GM19328 (cell line): ENCODE data around the gene ZSCAN26.

Source experiments
- ATAC-seq: cut with Tn5 transposase; IDR thresholded peaks from one replicate; pipeline ENCODE4 v1.9.1; 2021; ENCODE audit warnings: mild to moderate bottlenecking, moderate library complexity; ENCODE audit not compliant: unreplicated experiment

The ZSCAN26 gene

DNA sequence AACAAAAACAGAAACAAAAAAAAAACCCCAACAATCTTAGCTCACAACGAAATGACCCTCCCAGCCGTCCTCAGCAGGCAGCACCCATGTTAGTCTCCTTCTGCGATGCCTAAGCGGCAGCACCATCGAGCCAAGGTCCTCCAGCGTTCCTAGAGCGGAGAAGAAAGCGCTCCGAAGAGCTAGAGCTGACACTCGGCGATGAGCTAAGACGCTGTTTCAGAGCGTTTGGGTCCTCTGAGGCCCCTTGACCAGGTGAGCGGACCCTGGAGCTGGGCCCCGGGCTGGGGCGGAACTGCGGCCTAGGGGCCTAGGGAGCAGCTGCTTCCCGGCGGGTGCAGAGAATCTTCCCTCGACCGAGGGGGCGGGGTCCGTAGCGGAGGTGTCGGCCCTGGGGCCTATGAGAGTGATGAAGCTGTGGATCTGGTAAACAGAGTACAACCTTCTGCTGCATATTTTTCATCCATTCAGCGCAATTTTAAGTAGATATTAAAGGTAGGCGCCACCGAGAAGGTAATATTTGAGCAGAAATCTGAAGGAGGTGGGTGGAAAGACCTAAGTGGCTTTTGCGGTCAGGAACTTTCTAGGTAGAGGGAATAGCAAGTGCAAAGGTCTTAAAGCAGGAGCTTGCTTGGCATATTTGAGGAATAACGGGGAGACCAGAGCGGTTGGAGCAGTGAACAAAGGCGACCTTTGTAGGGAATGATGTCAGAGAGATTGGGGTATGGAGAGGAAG, at the start of gene ZSCAN26:
Gene ZSCAN26 (plus strand): TSS at position 182 of the 733 bp plus-strand sequence. CDS start 4,777 bp downstream, outside the sequence.
- ATAC-seq, result peak; percentile 93

DNA sequence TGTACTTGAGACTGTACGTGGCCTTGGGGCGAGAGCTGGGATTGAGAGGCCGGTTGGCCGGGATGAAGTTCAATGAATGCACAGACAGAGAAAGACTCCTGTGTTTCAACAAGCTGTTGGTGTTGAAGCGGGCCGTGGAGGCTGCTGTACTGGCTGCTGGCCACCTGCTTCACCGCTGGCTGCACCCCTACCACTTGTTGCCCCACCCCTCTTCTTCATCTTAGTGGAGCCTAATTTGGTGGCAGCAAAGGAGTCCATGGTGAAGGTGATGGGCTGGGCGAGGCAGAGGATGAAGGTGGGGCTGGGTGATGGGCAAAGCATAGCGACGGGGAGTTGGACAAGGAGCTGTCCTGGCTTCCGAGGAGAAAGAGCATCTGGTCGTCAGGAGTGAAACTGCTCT, 49.1 kb upstream of the ZSCAN26 start:
- ATAC-seq, result no peak

DNA sequence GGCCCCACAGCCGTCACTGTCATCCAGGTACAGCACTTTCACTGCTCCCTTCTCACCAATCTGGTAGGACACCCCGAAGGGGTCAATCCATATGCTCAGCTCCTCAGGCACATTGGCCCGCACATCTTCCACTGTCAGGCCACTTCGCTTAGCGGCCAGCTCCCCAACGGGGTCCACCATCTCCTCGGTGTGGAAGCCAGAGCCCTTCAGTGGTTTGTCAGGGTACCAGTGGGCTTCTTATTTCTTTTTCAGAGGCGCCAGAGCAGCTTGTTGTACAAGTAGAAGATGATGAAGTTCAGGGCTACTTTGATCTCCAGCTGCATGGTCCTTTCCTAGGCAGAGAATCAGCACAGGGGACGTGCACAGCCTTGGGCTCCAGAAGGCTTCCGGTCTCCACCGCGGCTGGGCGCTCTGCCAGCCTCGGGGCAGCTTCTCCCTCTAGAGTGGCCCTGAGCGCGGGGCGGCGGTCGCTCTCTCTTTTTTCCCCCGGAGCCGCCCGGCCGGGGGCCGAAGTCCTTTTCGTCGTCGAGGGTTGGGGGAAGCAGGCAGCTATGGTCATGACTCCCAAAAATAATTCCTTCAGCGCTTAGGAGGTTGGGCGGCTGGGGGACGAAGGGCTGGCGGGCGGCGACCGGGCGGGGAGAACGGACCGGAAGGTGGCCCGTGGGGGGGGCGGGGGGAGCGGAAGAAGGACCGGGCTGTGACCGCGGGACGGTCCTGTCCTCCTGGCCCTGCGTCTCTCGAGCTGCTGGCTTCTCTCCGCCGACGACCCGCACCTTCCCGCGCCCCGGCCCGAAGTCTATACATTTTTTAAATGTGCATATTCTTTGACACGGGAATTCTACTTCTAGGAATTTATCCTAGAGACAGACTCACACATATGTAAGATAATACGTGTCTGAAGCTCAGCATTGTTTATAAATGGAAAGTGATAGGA, 48.4 kb upstream of the ZSCAN26 start:
- no peak for ATAC-seq

DNA sequence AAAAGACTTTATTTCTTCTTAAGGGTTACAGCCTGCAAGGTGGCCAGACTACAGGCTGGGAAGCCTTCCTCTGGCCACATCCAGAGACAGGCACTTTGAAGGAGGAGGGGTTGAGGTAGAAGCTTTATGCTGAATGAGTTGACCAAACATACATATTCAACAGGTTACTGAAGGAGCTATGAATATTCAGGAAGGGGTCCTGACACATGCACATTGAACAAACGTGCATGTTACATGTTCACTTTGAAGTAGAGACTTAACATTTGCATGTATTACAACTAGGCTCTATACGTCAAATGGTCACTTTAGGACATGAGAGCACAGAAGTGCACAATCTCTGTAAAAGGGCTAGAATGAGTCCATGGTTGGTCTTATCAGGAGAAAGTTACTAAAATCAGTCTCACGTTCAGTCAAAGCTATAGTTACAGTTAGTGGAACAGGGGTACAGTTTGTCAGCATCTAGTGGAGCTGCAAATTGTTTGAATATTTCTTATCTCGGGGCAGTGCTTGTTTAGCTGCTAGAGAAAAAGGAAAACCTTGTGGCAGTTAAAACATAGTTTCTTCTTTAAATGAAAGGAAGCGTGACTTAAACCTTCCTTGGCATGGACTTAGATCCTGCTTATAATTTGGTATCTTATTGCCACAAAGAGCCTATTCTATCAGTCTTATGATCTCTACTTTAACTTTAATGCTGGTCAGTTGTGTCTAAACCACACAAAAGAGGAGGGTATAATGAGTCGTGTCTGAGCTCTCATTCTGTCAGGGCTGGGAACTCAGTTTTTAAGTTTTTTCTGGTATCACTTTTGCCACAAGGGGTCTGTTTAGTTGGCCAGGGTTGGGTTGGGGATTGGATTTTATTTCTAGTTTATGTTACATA, 46.4 kb upstream of the ZSCAN26 start:
- no peak for ATAC-seq

GRCh38 chr6:28224131-28225055, 42.5 kb upstream of the ZSCAN26 start:
- no peak for ATAC-seq

DNA sequence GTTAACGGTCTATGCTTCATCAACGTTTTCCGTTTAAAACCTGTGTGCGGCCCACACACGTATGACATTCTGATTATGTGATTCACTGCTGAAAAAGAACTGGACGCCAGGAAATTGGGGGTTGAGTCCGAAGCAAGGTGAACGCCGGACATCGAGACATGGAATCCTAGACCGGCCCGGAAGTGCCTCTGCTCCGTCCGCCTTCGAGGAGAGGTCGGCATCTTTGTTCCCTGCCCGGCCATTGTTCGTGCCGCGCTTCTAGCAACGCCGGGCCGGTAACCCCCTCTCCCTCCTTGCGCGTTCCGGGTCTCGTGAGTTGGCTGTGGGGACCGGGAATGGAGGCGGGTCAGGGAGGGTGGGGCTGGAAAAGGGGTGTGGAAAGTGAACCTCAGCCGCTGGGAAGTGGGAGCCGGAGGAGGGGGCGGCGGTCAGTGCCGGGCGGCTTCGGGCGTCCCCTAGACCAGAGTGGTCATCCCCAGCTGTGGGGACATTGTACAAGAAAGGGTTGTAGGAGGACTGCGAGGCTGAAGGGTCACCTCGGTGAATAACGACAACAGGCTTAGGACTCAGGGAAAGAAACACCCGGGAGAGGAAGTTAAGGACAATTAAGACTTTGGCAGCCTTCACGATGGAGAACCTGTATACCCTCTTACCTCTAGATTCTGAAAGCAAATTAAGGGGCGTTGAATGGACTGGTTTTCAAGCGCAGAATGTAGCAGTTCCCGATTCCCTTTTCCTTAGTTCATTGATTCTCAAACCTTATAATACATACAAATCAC, 41.7 kb upstream of the ZSCAN26 start, which contains the start of gene ZSCAN9:
Gene ZSCAN9 (plus strand): TSS at position 220 of the 779 bp plus-strand sequence. CDS start 1,810 bp downstream, outside the sequence.
- peak; percentile 73 for ATAC-seq

DNA sequence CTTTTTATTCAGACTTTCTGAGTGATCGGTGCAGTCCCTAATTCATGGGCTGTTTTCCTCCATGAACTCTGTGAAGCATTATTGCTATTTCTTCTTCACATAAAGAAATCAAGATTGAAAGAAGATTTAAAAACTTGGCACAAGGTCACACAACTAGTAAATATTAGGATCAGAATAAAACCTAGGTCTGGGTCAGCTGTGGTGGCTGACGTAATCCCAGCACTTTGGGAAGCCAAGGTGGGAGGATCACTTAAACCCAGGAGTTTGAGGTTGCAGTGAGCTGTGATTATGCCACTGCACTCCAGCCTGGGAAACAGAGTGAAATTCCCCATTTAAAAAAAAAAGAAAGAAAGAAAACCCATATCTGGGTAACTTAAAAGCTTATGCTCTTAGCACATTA, 40.5 kb upstream of the ZSCAN26 start:
- no peak for ATAC-seq

DNA sequence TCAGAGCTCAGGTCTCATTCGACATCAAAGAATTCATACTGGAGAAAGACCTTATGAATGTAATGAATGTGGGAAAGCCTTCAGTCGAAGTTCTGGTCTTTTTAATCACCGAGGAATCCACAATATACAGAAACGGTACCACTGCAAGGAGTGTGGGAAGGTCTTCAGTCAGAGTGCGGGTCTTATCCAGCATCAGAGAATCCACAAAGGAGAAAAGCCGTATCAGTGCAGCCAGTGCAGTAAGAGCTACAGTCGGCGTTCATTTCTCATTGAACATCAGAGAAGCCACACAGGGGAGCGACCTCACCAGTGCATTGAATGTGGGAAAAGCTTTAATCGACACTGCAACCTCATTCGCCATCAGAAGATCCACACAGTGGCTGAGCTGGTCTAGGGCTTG, 34.2 kb upstream of the ZSCAN26 start:
- no peak for ATAC-seq

DNA sequence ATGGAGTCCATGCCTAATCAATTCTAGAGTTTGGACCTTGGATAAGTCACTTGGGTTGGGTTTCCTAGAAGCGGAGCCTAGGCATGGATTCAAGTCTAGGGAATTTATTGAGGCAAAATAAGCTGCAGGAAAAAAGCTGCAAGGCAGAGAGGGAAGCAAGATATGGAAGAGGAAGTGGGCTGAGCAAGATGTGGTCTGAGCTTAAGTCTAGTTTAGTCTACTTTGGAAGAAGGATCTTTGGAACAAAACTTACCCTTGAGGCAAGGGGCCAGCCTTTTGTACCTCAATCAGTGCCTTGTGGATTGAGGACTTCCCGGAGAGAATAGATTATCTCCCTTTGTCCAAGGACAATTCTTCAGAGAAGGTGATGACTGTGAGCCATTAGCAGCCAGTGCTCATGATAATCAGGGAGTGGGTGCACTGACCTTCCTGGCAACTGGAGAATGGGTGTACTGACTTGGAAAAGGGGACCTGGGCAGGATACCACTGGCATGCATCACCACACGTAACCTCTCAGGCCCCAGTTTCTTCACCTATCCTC, 31.0 kb upstream of the ZSCAN26 start:
- no peak for ATAC-seq

DNA sequence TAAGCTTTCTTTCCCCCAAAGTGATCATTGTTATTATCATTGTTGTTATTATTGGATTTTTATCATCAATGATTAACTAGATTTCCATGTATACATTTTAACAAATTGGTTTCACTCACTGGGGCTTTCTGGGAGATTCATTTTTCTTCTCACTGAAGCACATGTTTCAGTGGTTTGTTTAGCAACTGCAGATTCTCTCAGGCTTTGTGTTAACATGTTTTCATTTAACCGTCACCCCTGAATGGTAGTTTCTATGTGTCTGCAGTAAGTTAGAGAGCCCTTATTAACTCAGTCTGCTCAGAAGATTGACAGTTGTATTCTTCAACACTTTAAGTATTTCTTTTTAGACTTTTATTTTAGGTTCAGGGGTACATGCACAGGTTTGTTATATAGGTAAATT, 27.3 kb upstream of the ZSCAN26 start:
- ATAC-seq, result no peak

DNA sequence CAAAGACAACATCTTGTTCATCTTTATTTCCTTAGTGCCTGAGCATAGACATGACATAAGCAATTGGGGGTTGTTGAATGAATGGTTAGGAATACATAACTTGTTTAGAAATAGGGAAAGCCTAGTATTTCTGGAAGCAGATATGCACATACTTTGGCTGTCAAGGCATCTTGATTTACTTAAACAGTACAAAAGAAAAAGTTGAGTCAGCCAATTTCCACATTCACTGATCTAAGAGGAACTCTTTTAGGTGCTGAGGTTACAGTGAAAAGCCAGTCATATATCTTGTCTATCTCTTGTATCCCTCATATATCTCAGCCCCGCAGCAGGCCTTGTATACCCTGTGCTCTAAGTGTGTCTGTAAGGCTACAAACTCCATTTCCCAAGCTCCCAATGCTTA, 26.5 kb upstream of the ZSCAN26 start:
- ATAC-seq, result no peak

DNA sequence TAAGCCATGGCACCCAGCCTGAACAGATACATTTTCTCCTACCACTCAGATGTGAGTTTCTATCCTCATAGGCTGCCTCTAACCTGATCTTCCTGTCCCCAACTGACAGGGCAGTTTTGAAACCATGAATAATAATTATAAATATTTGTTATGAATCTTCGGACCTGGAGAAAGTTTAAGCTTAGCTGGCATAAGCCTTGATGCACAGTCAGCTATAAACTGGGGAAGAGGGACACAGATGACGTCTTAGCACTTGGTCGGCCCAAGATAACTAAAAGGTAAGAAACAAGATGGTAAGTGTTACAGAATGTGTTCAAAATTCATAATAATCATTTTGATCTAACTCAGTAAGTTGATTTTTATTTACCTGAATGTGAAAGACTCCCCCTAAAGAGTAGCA, 23.0 kb upstream of the ZSCAN26 start:
- no peak for ATAC-seq

GRCh38 chr6:28245206-28245941, 21.6 kb upstream of the ZSCAN26 start:
- no peak for ATAC-seq

DNA sequence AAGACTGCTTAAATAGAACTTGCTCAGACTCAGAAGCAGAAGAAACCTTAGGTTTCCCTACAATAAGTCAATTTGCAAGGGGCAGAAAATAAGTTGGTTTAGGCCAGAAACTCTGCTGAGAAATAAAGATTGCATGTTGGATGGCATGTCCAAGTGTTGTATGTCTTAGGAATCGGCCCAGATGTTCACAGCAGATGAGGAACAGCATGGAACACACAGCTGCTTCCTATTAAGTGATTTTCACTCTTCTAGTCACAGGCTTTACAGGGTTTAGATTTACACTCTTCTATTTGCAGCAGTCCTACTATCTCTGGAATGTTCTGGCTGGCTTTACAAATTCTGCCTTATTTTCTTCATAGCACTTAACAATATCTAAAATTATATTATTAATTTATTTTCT, 18.0 kb upstream of the ZSCAN26 start:
- no peak for ATAC-seq

DNA sequence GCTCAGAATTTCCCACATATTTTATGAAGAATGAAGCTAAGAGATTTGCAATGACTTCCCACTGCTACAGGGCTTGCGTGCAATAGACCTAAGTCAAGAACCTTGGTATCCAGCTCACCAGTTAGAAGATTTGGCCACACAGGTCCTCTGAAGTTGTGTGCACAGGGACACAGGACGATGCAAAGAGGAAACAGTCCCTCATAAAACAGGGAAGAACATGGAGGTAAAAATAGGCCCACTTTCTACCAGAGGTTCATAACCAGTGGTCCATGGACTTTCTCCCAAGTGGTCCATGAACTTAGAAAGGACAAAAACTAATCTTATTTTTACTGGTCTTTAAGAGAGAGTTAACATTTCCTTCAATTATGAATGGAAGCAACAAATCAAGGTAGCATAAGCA, 16.2 kb upstream of the ZSCAN26 start:
- ATAC-seq, result no peak

- ATAC-seq, result peak; percentile 32
These were observed 15.3 kb upstream of the ZSCAN26 start for GRCh38 chr6:28251661-28252008.

GRCh38 chr6:28252009-28252975, 14.7 kb upstream of the ZSCAN26 start, which contains the start of gene ZKSCAN4:
Gene ZKSCAN4, minus strand, starts transcription at chr6:28252269. Its CDS starts 289 bp downstream, at chr6:28251980.
- peak; percentile 82 for ATAC-seq
